GM12878 (cell line): ENCODE measurements around the gene SON. TPM values are rescaled to one million over a fixed set of nuclear protein-coding genes. Genes with fewer than 3 reads are reported as not detected.

ENCODE experiments used
- ATAC-seq: fragments of 200-7000 bp; cut with Tn5 transposase; 3 replicates; pipeline ENCODE4 v1.9.1; 2020; ENCODE audit warnings: mild to moderate bottlenecking, moderate library complexity
- BruUV-seq: library from RNA; stranded (reverse); fragments of 400-500 nt; replicated peaks from 2 replicates; lab custom pipeline; 2021; lab: Mats Ljungman, UMichigan
- CTCF ChIA-PET: fragments of 300-600 bp; sonication (Branson Sonifier 250); formaldehyde crosslinking; extraction: SDS; loops from one replicate; lab custom pipeline; 2021; ENCODE audit warnings: inconsistent platforms; lab: Yijun Ruan, JAX
- POLR2A ChIA-PET: fragments of 350-600 bp; formaldehyde crosslinking; extraction: SDS; loops from one replicate; lab custom pipeline; 2021; ENCODE audit warnings: inconsistent platforms; lab: Charles Lee
- RAD21 ChIA-PET: fragments of 300-600 bp; sonication (Branson Sonifier 250); formaldehyde crosslinking; loops from one replicate; lab custom pipeline; 2023; ENCODE audit warnings: antibody characterized with exemption; ENCODE audit not compliant: unreplicated experiment; lab: Charles Lee
- SMC1A ChIA-PET: fragments of 300-600 bp; sonication (Branson Sonifier 250); formaldehyde crosslinking; loops from one replicate; lab custom pipeline; 2023; ENCODE audit not compliant: unreplicated experiment, uncharacterized antibody; lab: Charles Lee
- DNase-seq: peaks from one replicate; pipeline ENCODE4 v3.0.0-alpha.2; 2011; ENCODE audit warnings: low read depth, low spot score
- FAIRE-seq: peaks from 3 replicates; lab custom pipeline; 2011; peaks lifted over from hg19 to GRCh38; lab: Jason Lieb, UNC
- H2AFZ ChIP-seq: 2 replicates; pipeline ENCODE4 v1.6.0; 2011; ENCODE audit warnings: low read depth, low read length, control low read depth; ENCODE audit not compliant: control insufficient read depth
- H3K27ac ChIP-seq: 2 replicates; pipeline ENCODE4 v1.5.1; 2011; ENCODE audit warnings: control low read depth; ENCODE audit not compliant: control insufficient read depth, insufficient read depth
- H3K27me3 ChIP-seq, 2 experiments: replicated peaks in 1 of 2; 2 replicates each; pipeline versions ENCODE4 v1.6.0 to v1.6.1; 2011; ENCODE audit warnings: low read length in 1 of 2; ENCODE audit not compliant: control insufficient read depth in 2 of 2, insufficient read depth in 2 of 2
- H3K36me3 ChIP-seq, 2 experiments: 2 replicates each; pipeline ENCODE4 v1.5.1; 2011; ENCODE audit warnings: low read length in 1 of 2; ENCODE audit not compliant: control insufficient read depth in 2 of 2, insufficient read depth in 2 of 2
- H3K4me1 ChIP-seq: 2 replicates; pipeline ENCODE4 v1.6.1; 2011; ENCODE audit warnings: mild to moderate bottlenecking, low read length, moderate library complexity, mixed read lengths; ENCODE audit not compliant: control insufficient read depth, insufficient read depth
- H3K4me2 ChIP-seq: 2 replicates; pipeline ENCODE4 v1.6.0; 2011; ENCODE audit warnings: control low read depth; ENCODE audit not compliant: control insufficient read depth, insufficient read depth
- H3K4me3 ChIP-seq: fragments of 200-600 bp; sonication (generic); 2 replicates; pipeline ENCODE4 v1.5.1; 2016
- H3K79me2 ChIP-seq: 2 replicates; pipeline ENCODE4 v1.6.0; 2011; ENCODE audit warnings: low read length; ENCODE audit not compliant: control insufficient read depth, insufficient read depth
- H3K9ac ChIP-seq: 2 replicates; pipeline ENCODE4 v1.8.0; 2011; ENCODE audit warnings: low read length, control low read depth, mixed read lengths; ENCODE audit not compliant: control insufficient read depth, insufficient read depth
- H3K9me3 ChIP-seq: replicated peaks from 3 replicates; pipeline ENCODE4 v1.5.1; 2011; ENCODE audit warnings: mild to moderate bottlenecking, low read length; ENCODE audit not compliant: control insufficient read depth, insufficient read depth
- H4K20me1 ChIP-seq: 2 replicates; pipeline ENCODE4 v1.6.0; 2011; ENCODE audit not compliant: control insufficient read depth, insufficient read depth
- ATF7 ChIP-seq: fragments of 450-650 bp; IDR thresholded peaks from 2 replicates; pipeline ENCODE4 v1.6.1; 2016; ENCODE audit warnings: low read depth, mild to moderate bottlenecking
- CBFB ChIP-seq: IDR thresholded peaks from 2 replicates; pipeline ENCODE4 v1.6.1; 2016; ENCODE audit warnings: antibody characterized with exemption, low read depth
- CREM ChIP-seq: IDR thresholded peaks from 2 replicates; pipeline ENCODE4 v1.6.1; 2014; ENCODE audit warnings: antibody characterized with exemption, low read depth
- EZH2 ChIP-seq: IDR thresholded peaks from 2 replicates; pipeline ENCODE4 v1.6.1; 2012; ENCODE audit warnings: low read depth, mild to moderate bottlenecking, control low read depth, inconsistent platforms, low read length, borderline replicate concordance; ENCODE audit not compliant: control insufficient read depth
- RAD21 ChIP-seq: IDR thresholded peaks from 2 replicates; pipeline ENCODE4 v1.6.1; 2011; ENCODE audit warnings: mild to moderate bottlenecking, low read depth, low read length, moderate library complexity; ENCODE audit not compliant: insufficient read depth
- ZSCAN29 ChIP-seq: fragments of 450-650 bp; IDR thresholded peaks from 2 replicates; pipeline ENCODE4 v1.6.1; 2017; ENCODE audit warnings: mild to moderate bottlenecking, moderate library complexity
- WGBS: methylation state at CpG from one replicate; pipeline ENCODE4 v1.1.6; 2016; ENCODE audit warnings: low lambda C conversion rate; ENCODE audit not compliant: insufficient replicate concordance, insufficient coverage; ENCODE audit errors: missing lambda C conversion rate; 5-methylcytosine and 5-hydroxymethylcytosine counted together
- in situ Hi-C: fragments of 300-500 bp; cut with MboI; formaldehyde crosslinking; loops from 9 replicates; pipeline ENCODE4 v1.14.3; 2018; ENCODE audit warnings: mixed read lengths
- intact Hi-C: fragments of 100-400 bp; cut with micrococcal nuclease; formaldehyde crosslinking; loops from one replicate; pipeline ENCODE4 v1.14.2; 2022; ENCODE audit not compliant: unreplicated experiment
- polyA plus RNA-seq, 11 experiments: library from polyadenylated mRNA; depleted of rRNA in 4 of 11; unstranded in 6 of 11; stranded (reverse) in 5 of 11; fragments of >200 nt; fragmentation: Nextera tagmentation in 4 of 11; fragmentation: Illumina TruSeq in 1 of 11; extraction: Ambion mirVana in 4 of 11; extraction: Trizol in 1 of 11; gene quantifications; 1 replicate in 1 of 11; 2 replicates in 10 of 11; pipeline versions ENCODE4 v1.2.1 to v1.2.3, GENCODE V29; 2011 to 2016; ENCODE audit warnings: inconsistent platforms in 2 of 11, missing spikeins in 2 of 11, low read depth in 1 of 11
- total RNA-seq, 4 experiments: library from RNA; depleted of rRNA in 3 of 4; stranded (reverse); fragments of >200 nt in 3 of 4; fragmentation: Illumina TruSeq in 1 of 4; extraction: Trizol in 1 of 4; gene quantifications; 2 replicates each; pipeline versions ENCODE4 v1.2.1 to v1.2.3, GENCODE V29; 2013 to 2021
- TF ChIP-seq, protein P1 (sequence below): fragments of 450-650 bp; formaldehyde crosslinking; IDR thresholded peaks from 2 replicates; pipeline ENCODE4 v1.4.0; 2022; ENCODE audit warnings: mild to moderate bottlenecking, moderate library complexity

The SON gene
- total and polyA plus RNA-seq, 10 of the 15 experiments (the other 5 are each of a cell fraction or from before 2014, with no cell fraction given): 95.7 to 788 (median 251) TPM

DNA sequence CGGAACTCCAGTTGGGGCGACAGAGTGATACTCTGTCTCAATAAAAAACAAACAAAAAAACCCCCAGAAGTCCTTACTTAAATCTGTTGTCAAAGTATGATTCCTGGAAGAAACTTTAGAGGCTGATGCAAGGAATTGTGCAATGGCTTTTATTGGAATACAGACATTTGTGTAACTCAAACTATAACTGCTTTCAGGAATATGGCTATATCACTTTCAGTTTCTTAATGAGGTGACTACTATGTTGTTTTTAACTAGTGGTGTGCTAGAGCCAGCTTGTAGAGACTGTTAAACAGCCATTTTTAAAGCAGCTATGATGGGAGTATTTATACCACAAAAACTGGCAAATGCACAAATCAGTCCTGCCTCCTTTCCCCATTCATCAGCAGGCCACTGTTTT is 28.6 kb upstream of the SON start:
- no peaks in the 10 kb centered on the region for H3K79me2 ChIP-seq
- no peak overlapping the region for H3K4me3 ChIP-seq
- H4K20me1 ChIP-seq: no peaks in the 10 kb centered on the region
- H3K4me1 ChIP-seq: no peaks in the 10 kb centered on the region
- H3K4me2 ChIP-seq: no peak overlapping the region
- H3K27me3 ChIP-seq: no peaks in the 10 kb centered on the region
- 100% methylated on average over 2 of the region's 2 CpGs for WGBS
- CTCF ChIA-PET: interaction anchor here (1.0 to 2.1 kb wide), 5 partner anchors 10 to 153 kb away, joined by 3 to 6 read pairs (median 4); no protein-coding TSS in a partner anchor
- TF ChIP-seq ZSCAN29 (no peak), EZH2 (no peak), CREM (no peak), ATF7 (no peak), CBFB (no peak), RAD21 (no peak)
- TF ChIP-seq, protein P1, sequence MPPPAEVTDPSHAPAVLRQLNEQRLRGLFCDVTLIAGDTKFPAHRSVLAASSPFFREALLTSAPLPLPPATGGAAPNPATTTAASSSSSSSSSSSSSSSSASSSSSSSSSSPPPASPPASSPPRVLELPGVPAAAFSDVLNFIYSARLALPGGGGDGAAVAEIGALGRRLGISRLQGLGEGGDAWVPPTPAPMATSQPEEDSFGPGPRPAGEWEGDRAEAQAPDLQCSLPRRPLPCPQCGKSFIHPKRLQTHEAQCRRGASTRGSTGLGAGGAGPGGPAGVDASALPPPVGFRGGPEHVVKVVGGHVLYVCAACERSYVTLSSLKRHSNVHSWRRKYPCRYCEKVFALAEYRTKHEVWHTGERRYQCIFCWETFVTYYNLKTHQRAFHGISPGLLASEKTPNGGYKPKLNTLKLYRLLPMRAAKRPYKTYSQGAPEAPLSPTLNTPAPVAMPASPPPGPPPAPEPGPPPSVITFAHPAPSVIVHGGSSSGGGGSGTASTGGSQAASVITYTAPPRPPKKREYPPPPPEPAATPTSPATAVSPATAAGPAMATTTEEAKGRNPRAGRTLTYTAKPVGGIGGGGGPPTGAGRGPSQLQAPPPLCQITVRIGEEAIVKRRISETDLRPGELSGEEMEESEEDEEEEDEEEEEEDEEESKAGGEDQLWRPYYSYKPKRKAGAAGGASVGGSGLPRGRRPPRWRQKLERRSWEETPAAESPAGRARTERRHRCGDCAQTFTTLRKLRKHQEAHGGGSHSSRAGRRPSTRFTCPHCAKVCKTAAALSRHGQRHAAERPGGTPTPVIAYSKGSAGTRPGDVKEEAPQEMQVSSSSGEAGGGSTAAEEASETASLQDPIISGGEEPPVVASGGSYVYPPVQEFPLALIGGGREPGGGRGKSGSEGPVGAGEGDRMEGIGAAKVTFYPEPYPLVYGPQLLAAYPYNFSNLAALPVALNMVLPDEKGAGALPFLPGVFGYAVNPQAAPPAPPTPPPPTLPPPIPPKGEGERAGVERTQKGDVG (CRISPR knock-in tag): no peak
- DNase-seq (no peak), FAIRE-seq (no peak), ATAC-seq (no peak)
- peaks cover 5 to 28% of the 10 kb centered on the region in 2 experiments for H3K36me3 ChIP-seq
- no peak overlapping the region for H2AFZ ChIP-seq
- no peak overlapping the region for H3K27ac ChIP-seq
- no TSS peak for BruUV-seq
- intact Hi-C loops (no loop called here), in situ Hi-C loops (no loop called here)
- RAD21 ChIA-PET: interaction anchor here (1.1 kb wide), 1 partner anchor 189 kb away, joined by 3 read pairs; the partner anchor contains the start of gene IFNAR1
- POLR2A ChIA-PET: interaction anchor here (1.4 kb wide), 1 partner anchor 74 kb away, joined by 3 read pairs; the partner anchor contains the start of gene DONSON
- SMC1A ChIA-PET: interaction anchor here (1.0 to 1.5 kb wide), 3 partner anchors 9 to 92 kb away, joined by 3 read pairs; no protein-coding TSS in a partner anchor
- H3K9ac ChIP-seq: no peak overlapping the region
- H3K9me3 ChIP-seq: no peaks in the 10 kb centered on the region
